HG02798 (cell line): ENCODE data around the gene PTTG2.
A peak's percentile ranks its signal among the peaks of the same experiment; 100 is the strongest.
"Not testable (repeated sequence)": the region's sequence is repeated elsewhere in the genome, so short reads cannot be mapped to it uniquely, and the experiment has no call there.

Source experiments
- ATAC-seq: cut with Tn5 transposase; IDR thresholded peaks from one replicate; pipeline ENCODE4 v1.9.1; 2021; ENCODE audit warnings: mild to moderate bottlenecking; ENCODE audit not compliant: unreplicated experiment, poor library complexity

Gene PTTG2

GRCh38 chr4:37953620-37954293 lies 6.4 kb upstream of the PTTG2 start:
- no peak for ATAC-seq

DNA sequence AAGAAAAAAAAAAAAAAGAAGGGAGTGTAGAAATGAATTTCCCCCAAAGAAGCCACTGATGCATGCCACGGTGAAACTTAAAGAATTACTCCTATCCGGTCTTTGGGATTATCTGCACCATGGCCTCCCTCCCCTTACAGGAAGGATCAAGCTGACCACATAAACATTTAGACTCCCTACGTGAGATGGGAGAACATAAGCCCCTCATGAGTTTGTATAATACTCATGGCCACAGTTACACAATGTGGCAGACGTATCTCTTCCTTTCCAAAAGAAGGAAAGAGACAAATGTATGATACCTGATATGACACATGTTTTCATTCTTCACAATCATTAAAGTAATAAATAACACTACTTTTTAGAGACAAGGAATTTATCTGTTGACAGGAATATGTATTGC lies 3.3 kb upstream of the PTTG2 start:
- no peak for ATAC-seq

DNA sequence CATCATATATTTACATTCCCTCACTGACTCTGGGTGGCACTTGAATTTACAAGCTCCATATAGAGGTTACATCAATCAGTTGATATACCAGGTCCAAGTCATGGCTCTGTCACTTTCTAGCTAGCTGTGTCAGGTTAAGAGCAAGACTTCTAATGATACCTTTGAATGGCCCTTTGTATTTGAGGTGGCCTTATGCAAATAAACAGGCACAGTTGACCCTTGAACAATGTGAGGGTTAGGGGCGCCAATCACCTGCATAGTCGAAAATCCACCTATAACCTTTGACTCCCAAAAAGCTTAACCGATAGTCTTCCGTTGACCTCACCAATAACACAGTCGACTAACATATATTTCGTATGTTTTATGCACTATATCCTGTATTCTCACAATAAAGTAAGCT lies 1.3 kb upstream of the PTTG2 start:
- ATAC-seq = no peak

DNA sequence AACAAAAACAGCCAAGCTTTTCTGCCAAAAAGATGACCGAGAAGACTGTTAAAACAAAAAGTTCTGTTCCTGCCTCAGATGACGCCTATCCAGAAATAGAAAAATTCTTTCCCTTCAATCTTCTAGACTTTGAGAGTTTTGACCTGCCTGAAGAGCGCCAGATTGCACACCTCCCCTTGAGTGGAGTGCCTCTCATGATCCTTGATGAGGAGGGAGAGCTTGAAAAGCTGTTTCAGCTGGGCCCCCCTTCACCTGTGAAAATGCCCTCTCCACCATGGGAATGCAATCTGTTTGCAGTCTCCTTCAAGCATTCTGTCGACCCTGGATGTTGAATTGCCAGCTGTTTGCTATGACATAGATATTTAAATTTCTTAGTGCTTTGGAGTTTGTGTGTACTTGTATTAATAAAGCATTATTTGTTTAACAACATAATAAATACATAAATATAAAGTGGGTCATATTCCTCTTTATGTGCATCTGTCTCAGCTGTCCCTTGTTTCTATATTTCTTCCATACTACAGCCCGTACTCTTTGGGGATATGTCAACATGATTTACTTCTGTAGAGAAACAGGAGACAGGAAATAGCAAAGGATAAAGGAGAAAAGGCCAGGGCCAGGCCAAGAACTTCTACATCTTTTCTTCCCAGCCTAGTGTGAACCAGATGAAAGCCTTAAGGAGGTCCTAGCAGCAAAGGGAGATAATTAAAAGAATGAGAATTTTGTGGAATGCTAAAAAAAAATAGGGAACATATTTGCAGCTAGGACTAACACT lies 667 bp downstream of the PTTG2 start:
- ATAC-seq = no peak

- peak; percentile 74 for ATAC-seq
These were observed 4.7 kb downstream of the PTTG2 start for GRCh38 chr4:37964734-37965457.

- no peak for ATAC-seq
These were observed 5.8 kb downstream of the PTTG2 start for GRCh38 chr4:37966044-37966443.

GRCh38 chr4:37967736-37968135 lies 7.5 kb downstream of the PTTG2 start:
- no peak for ATAC-seq

- ATAC-seq = no peak
These were observed 8.5 kb downstream of the PTTG2 start for GRCh38 chr4:37968747-37969146.

DNA sequence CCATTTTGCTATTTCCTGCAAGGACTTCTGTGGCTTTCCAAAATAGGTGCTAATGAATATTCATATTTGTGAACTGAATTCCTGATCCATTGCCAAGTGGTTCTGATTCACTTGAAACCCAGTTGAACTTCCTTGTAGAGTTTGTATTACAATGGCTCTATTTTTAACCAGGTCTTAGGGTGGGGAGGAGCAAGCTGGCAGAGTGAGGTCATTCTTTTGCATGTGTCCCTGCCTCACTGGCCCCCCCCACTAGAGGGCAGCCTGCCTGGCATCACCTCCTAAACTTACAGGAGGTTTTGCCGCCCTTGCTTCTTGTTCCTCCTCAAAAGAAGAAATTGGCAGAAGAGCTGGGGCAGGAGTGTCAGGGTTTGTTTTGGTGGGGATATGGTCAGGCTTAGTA lies 10.5 kb downstream of the PTTG2 start:
- ATAC-seq = no peak

DNA sequence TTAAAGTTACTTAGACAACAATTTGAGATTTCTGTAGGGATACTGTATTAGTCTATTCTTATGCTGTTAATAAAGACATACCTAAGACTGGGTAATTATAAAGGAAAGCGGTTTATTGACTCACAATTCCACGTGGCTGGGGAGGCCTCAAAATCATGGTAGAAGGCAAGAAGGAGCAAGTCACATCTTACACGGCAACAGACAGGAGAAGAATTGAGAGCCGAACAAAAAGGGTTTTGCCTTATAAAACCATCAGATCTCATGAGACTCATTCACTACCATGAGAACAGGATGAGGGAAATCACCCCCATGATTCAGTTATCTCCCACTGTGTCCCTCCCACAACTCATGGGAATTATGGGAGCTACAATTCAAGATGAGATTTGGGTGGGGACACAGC lies 11.0 kb downstream of the PTTG2 start:
- ATAC-seq = no peak

GRCh38 chr4:37973441-37973840 lies 13.2 kb downstream of the PTTG2 start:
- ATAC-seq = no peak

DNA sequence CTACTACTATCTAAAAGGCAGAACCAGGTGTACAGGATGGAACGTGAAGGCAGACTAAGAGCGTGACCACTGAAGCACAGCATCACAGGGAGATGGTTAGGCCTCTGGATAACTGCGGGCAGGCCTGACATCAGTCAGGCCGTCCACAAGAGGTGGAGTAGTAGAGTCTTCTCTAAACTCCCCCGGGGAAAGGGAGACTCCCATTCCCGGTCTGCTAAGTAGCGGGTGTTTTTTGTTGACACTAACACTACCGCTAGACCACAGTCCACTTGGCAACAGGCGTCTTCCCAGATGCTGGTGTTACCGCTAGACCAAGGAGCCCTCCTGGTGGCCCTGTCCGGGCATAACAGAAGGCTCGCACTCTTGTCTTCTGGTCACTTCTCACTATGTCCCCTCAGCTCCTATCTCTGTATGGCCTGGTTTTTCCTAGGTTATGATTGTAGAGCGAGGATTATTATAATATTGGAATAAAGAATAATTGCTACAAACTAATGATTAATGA lies 15.2 kb downstream of the PTTG2 start:
- not testable (repeated sequence) for ATAC-seq

- ATAC-seq = no peak
These were observed 16.3 kb downstream of the PTTG2 start for GRCh38 chr4:37976507-37976906.

GRCh38 chr4:37976991-37977470 lies 16.8 kb downstream of the PTTG2 start:
- ATAC-seq = peak; percentile 80

- ATAC-seq = peak; percentile 74
These were observed 17.5 kb downstream of the PTTG2 start for GRCh38 chr4:37977471-37978247.

DNA sequence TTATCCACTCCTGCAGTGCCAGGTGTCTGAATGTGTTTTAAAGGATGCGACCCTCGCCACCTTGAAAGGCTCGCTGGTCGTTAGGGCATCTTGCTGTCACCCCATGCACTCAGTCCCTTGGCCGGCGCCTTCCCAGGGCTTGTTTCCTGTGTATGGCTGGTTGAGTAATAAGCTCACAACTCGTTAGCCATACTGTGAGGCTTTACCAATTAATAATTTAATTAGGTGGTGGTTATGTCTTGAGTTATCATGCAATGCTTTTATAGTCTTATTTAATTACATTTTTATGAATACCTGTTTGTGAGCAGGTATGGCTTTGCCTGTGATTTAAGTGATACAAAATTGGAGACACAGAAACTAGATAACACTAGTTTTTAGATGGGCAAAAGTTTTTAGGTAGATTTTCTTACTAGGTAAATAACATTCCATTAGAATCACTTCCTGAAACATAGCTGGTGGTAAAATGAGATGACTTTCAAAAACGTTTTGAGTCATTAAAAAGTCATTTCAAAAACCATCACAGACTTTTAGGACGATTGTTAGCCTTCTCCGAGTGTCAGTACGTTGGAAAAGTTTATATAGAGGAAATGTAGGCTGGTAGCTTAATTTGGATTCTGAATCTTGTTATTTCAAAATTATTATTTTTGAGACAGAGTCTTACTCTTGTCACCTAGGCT lies 18.2 kb downstream of the PTTG2 start:
- ATAC-seq = peak; percentile 12

GRCh38 chr4:37980246-37980645 lies 20.0 kb downstream of the PTTG2 start:
- no peak for ATAC-seq

GRCh38 chr4:37981425-37981824 lies 21.2 kb downstream of the PTTG2 start:
- no peak for ATAC-seq

DNA sequence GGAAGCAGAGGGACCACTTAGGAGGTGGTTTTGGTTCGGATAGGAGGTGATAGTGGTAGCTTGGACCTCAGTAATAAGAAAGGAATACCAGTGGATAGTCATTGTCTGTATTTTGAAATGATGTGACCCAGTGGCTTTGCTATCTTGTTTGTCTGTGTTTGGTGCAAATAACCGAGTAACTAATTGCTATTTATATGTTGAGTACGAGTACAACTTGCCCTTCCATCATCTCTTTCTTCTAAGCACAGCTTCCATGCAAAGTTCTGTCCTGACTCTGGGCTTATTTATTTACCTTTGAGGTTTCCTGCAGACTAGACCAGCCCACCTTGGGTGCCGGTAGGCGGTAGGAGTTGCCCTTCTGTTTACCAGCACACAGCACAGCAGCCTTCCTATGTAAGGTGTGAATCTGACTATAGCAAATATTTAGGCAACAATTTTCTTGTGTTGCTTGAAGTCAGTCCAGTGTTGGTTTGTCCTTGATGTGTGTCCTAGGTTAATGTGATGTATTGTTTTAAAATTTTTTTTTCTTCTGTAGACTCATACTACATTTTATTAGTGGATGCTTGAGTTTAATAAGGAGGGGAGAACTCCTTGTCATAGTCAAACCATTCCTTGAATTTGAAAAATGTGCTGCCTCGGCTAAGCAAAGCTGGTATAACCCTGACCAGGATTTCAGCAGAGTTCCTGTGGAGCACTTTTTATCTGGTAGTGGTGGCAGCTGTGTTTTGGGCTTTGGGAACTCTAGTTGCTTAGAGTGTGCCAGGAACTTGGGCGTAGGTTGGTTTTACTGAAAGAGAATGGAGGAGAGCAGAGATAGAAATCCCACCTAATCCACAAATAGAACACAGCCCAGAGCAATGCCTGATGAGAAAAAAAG lies 21.9 kb downstream of the PTTG2 start:
- no peak for ATAC-seq
